ENCODE measurements around the gene LDLRAD4.

Gene LDLRAD4

GRCh38 chr18:13547347-13547746 is 328.8 kb downstream of the LDLRAD4 start:
- H3K27ac ChIP-seq, result no peak overlapping the region
- DNase-seq, result no peak
- peaks cover 0 to 25% (median 13%) of the 10 kb centered on the region in 4 donors for H3K4me1 ChIP-seq
- no peak overlapping the region for H3K4me3 ChIP-seq
- H3K9me3 ChIP-seq, result no peaks in the 10 kb centered on the region
- TF ChIP-seq, protein P1, sequence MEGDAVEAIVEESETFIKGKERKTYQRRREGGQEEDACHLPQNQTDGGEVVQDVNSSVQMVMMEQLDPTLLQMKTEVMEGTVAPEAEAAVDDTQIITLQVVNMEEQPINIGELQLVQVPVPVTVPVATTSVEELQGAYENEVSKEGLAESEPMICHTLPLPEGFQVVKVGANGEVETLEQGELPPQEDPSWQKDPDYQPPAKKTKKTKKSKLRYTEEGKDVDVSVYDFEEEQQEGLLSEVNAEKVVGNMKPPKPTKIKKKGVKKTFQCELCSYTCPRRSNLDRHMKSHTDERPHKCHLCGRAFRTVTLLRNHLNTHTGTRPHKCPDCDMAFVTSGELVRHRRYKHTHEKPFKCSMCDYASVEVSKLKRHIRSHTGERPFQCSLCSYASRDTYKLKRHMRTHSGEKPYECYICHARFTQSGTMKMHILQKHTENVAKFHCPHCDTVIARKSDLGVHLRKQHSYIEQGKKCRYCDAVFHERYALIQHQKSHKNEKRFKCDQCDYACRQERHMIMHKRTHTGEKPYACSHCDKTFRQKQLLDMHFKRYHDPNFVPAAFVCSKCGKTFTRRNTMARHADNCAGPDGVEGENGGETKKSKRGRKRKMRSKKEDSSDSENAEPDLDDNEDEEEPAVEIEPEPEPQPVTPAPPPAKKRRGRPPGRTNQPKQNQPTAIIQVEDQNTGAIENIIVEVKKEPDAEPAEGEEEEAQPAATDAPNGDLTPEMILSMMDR (IDR thresholded peaks at IDR 0.05), result no peak
- no peaks in the 10 kb centered on the region for H3K27me3 ChIP-seq
- intact Hi-C loops (cut with DNase I; ENCODE audit: low total_unique reads), result no loop called here
- peaks cover 0 to 2% (median 0%) of the 10 kb centered on the region in 3 donors for H3K36me3 ChIP-seq

DNA sequence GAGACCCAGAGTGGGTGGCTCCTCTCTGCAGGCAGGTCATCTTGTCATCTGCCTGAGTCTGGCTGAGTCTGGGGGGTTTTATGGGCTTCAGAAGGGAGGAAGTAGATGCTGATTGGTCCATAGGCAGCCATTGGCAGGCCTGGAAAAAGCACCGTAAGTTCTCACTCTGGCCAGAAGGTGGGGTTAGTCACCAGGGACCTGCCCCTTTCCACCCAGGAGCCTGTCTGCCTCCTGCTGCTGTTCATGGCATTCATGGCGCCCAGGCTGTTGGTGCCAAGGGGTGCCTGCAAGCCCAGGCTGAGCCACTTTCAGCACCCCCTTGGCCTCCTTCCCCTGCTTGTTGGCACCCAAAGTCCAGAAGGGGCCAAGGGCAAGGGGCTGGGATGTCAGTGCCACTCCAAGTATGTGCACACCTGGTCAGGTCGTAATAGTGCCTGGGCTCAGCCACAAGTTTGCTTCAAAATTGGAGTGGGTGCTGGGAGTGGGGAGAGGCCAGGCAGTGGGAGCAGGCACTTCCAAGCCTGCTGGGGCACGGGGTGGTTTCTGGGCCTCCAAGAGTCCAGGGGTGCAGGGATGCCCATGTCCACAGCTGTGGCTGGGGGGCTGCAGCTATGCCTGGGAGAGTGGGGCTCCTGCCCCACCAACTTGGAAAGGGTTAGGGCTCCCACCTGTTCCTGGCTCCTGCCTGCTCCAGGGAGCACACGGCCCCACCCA is 329.7 kb downstream of the LDLRAD4 start:
- no peak for DNase-seq

GRCh38 chr18:13548966-13549879 is 330.7 kb downstream of the LDLRAD4 start:
- peaks cover 0 to 21% (median 13%) of the 10 kb centered on the region in 4 donors for H3K4me1 ChIP-seq
- no peak overlapping the region for H3K4me3 ChIP-seq
- no peak for DNase-seq
- intact Hi-C loops (cut with DNase I; ENCODE audit: low total_unique reads), result no loop called here
- no peaks in the 10 kb centered on the region for H3K36me3 ChIP-seq
- TF ChIP-seq, protein P1 (IDR thresholded peaks at IDR 0.05), result no peak
- no peaks in the 10 kb centered on the region for H3K9me3 ChIP-seq
- no peaks in the 10 kb centered on the region for H3K27me3 ChIP-seq
- no peak overlapping the region for H3K27ac ChIP-seq

More for the DNA sequence above, 329.7 kb downstream of the LDLRAD4 start:
- no peaks in the 10 kb centered on the region for H3K9me3 ChIP-seq
- TF ChIP-seq, protein P1 (IDR thresholded peaks at IDR 0.05), result no peak
- H3K27ac ChIP-seq, result no peak overlapping the region
- no peaks in the 10 kb centered on the region for H3K27me3 ChIP-seq
- H3K4me3 ChIP-seq, result no peak overlapping the region
- H3K36me3 ChIP-seq, result no peaks in the 10 kb centered on the region
- intact Hi-C loops (cut with DNase I; ENCODE audit: low total_unique reads), result no loop called here
- peaks cover 0 to 21% (median 13%) of the 10 kb centered on the region in 4 donors for H3K4me1 ChIP-seq

GRCh38 chr18:13549880-13550232 is 331.3 kb downstream of the LDLRAD4 start:
- H3K36me3 ChIP-seq, result no peaks in the 10 kb centered on the region
- no peaks in the 10 kb centered on the region for H3K9me3 ChIP-seq
- peaks cover 0 to 21% (median 13%) of the 10 kb centered on the region in 4 donors for H3K4me1 ChIP-seq
- TF ChIP-seq, protein P1 (IDR thresholded peaks at IDR 0.05), result no peak
- no peaks in the 10 kb centered on the region for H3K27me3 ChIP-seq
- H3K27ac ChIP-seq, result no peak overlapping the region
- intact Hi-C loops (cut with DNase I; ENCODE audit: low total_unique reads), result no loop called here
- H3K4me3 ChIP-seq, result no peak overlapping the region
- no peak for DNase-seq

DNA sequence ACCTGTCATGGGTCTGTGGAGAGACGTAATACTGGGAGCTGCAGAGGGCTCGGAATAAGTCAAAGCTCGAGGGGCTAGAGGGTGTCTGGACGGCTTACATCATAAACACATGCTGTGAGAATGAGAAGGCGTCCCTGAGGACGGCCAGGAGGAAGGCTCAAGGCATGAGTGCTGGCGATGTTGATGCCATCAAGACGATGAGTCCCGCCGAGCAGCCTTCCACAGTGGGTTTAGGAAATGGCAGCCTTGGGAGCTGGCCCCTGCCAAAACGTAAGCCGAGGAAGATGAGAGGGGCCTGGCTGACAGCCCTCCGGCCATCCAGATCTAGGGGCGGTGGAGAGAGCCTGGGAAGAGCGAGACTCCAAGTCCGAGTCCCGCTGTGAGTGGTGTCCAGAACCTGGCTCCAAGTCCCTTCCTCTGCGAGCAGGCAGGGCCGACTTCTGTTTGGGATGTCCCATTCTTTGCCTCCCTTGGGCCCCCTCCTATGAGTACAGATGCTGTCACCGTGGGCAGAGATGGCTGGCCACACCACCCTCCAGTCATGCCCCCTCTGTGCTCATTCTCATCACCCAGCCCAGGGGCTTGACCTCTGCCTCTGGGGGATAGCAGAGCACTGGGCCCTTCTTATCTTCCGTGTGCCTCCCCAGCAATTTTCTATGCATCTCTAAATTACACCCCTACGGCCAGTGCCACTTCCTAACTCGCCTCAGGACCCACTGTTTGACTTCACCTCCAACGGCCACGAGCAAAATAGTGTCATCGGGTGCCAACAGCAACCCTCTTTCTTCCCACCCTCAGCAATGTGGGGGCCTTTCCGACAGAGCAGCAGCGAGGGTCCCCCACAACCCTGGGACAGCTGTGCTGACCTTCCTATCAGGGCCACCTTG is 332.1 kb downstream of the LDLRAD4 start:
- intact Hi-C loops (cut with DNase I; ENCODE audit: low total_unique reads), result no loop called here
- H3K27ac ChIP-seq, result no peak overlapping the region

More for the DNA sequence above, 332.1 kb downstream of the LDLRAD4 start:
- TF ChIP-seq, protein P1 (IDR thresholded peaks at IDR 0.05), result no peak
- peaks cover 0 to 21% (median 13%) of the 10 kb centered on the region in 4 donors for H3K4me1 ChIP-seq
- H3K36me3 ChIP-seq, result no peaks in the 10 kb centered on the region
- H3K27me3 ChIP-seq, result no peaks in the 10 kb centered on the region
- H3K9me3 ChIP-seq, result no peaks in the 10 kb centered on the region
- no peak for DNase-seq
- no peak overlapping the region for H3K4me3 ChIP-seq

Data from tibial artery (tissue), 4 donors.